ENCODE measurements around the gene CANX.
"Not testable (repeated sequence)": the region's sequence is repeated elsewhere in the genome, so short reads cannot be mapped to it uniquely, and the experiment has no call there.

The CANX gene

DNA sequence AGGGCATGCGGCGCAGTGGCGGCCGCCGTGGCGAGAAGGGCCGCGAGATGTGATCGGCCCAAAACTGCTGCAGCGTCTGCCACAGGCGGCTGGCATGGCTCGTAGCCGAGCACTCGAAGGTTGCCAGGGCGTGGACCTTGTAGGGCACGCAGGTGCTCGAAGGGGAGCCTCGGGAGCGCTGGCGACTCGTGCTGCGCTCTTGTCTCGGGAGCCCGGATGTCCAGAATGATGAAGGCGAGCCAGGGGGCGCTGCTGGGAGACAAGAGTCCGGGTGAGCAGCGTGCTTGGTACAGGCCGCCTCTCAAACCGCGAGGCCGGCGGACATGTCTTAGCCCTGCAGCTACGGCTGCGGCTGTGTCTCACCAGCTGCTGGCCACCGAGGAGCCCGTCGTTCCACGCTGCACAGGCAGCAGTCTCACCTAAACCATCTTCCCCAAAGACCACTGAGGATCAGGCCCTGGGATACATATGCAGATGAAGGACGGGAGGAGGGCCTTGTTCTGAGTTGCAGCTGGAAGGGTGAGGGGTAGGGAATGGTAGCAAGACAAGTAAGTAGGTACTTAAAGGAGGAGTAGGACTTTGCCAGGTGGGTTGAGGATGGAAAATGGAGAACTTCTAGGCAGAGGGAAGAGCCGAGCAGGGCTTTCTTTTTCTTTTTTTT lies 19.6 kb upstream of the CANX start:
- peak; percentile 69 for DNase-seq (ENCODE audit: low spot score)
- TF ChIP-seq, protein P1, sequence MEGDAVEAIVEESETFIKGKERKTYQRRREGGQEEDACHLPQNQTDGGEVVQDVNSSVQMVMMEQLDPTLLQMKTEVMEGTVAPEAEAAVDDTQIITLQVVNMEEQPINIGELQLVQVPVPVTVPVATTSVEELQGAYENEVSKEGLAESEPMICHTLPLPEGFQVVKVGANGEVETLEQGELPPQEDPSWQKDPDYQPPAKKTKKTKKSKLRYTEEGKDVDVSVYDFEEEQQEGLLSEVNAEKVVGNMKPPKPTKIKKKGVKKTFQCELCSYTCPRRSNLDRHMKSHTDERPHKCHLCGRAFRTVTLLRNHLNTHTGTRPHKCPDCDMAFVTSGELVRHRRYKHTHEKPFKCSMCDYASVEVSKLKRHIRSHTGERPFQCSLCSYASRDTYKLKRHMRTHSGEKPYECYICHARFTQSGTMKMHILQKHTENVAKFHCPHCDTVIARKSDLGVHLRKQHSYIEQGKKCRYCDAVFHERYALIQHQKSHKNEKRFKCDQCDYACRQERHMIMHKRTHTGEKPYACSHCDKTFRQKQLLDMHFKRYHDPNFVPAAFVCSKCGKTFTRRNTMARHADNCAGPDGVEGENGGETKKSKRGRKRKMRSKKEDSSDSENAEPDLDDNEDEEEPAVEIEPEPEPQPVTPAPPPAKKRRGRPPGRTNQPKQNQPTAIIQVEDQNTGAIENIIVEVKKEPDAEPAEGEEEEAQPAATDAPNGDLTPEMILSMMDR (IDR thresholded peaks at IDR 0.05; ENCODE audit: extremely low read depth, insufficient read depth, missing control alignments) = peak; percentile 47
- in situ Hi-C loops (cut with MboI; ENCODE audit: low pct_unique_long_range_greater_than_20kb, low sequenced_read_pairs, unreplicated experiment) = no loop called here

DNA sequence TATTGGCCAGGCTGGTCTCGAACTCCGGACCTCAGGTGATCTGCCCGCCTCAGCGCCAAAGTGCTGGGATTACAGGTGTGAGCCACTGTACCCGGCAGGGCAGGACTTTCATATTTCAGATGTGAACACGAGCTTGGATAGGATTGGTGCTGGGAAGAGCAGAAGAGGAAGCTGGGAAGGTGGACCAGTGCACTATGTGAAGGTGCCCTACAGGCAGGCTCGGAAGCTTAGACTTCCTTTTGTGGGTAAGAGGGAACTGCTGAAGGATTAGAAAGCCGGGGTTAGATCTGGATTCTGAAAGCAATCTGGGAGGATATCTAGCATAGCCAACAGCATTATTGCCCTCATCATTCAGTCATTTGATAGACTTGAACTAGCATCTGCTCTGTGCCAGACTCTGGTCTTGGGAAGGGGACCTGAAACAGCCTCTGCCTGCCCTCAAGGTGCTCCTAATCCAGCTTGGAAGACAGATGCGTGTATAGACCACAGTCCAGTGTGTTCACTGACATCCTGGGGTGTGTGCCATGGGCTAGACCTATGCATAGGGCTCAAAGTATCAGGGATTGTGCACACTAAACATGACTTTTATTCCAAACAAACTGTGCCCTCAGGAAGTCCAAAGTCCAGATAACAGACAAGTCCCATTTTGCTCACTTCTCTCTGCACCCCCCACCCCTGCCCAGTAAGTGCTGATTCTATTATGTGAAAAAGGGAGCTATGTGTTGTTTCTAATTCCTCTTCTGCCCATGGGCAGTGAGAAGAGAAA lies 18.6 kb upstream of the CANX start:
- in situ Hi-C loops (cut with MboI; ENCODE audit: low pct_unique_long_range_greater_than_20kb, low sequenced_read_pairs, unreplicated experiment) = no loop called here
- TF ChIP-seq, protein P1 (IDR thresholded peaks at IDR 0.05; ENCODE audit: extremely low read depth, insufficient read depth, missing control alignments) = no peak
- no peak for DNase-seq (ENCODE audit: low spot score)

DNA sequence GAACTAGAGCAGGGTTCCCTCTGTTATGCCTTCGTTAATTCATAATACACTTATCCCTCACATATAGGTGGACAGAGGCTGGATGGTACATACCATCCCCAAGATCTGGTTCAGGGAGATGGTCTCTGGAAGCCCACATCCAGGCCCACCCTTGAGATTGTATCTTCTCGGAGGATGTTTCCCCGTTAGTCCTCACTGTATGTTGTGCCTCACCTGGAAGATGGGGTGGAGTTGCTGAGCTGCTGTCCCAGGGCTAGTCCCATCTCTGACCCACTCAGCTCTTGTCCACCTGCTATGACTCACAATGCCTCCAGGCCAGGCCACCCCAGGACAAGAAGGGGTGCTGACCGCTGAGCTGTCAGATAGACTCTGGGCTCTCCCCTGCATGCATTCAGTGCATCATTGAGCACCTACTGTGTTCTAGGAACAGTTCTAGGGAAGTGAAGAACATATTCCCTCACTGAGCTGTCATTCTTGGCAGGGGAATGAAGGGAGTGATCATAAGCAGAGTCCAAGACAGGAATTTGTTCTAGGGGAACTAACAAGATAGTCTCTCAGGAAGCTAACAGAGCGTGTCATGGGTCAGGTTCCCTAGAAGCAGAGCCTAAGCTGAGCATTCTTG lies 17.9 kb upstream of the CANX start, which contains the start of gene CBY3:
TSS of gene CBY3 (minus strand) at position 255 of the 622 bp plus-strand sequence. CDS start at position 139, 116 bp downstream.
- TF ChIP-seq, protein P1 (IDR thresholded peaks at IDR 0.05; ENCODE audit: extremely low read depth, insufficient read depth, missing control alignments) = no peak
- DNase-seq (ENCODE audit: low spot score) = no peak
- in situ Hi-C loops (cut with MboI; ENCODE audit: low pct_unique_long_range_greater_than_20kb, low sequenced_read_pairs, unreplicated experiment) = no loop called here

DNA sequence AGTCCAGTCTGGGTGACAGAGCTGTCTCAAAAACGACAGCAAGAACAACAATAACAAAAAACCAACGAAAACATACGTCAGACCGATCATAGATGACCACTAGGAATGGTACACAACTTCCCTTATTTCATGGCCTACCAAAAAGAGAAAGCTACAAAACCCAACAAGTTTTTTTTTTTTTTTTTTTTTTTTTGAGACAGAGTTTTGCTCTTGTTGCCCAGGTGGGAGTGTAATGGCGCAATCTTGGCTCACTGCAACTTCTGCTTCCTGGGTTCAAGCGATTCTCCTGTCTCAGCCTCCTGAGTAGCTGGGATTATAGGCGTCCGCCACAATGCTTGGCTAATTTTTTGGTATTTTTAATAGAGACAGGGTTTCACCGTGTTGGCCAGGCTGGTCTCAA lies 9.6 kb upstream of the CANX start:
- in situ Hi-C loops (cut with MboI; ENCODE audit: low pct_unique_long_range_greater_than_20kb, low sequenced_read_pairs, unreplicated experiment) = not testable (repeated sequence)

DNA sequence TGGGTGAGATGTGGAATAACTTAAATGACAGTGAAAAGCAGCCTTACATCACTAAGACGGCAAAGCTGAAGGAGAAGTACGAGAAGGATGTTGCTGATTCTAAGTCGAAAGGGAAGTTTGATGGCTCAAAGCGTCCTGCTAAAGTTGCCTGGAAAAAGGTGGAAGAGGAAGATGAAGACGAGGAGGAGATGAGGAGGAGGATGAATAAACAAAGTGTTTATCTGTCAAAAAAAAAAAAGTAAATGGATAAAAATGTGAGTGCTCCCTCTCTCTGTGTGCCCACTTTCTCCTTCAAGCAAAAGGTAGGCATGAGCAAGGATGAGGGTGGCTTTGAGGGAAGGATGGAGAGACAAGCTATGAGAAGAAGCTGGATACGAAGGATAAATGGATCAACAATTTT lies 4.2 kb upstream of the CANX start:
- DNase-seq (ENCODE audit: low spot score) = no peak
- in situ Hi-C loops (cut with MboI; ENCODE audit: low pct_unique_long_range_greater_than_20kb, low sequenced_read_pairs, unreplicated experiment) = no loop called here
- TF ChIP-seq, protein P1 (IDR thresholded peaks at IDR 0.05; ENCODE audit: extremely low read depth, insufficient read depth, missing control alignments) = no peak

More for the DNA sequence above, 9.6 kb upstream of the CANX start:
- DNase-seq (ENCODE audit: low spot score) = not testable (repeated sequence)

DNA sequence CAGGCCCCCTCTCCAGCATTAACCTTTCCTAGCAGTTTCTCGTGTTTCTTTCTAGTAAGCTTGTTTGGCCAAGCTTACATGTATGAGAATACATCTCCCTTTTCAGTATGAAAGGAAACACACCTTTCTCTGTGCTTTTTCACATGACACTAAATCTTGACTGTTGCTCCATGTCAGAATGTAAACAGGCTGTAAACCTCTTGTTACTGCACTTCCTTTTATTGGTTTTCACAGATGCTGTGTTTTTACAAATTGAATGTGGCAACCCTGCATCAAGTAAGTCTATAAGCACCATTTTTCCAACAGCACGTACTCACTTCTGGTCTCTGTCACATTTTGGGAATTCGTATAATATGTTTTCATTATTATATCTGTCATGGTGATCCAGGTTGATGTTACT lies 2.2 kb upstream of the CANX start:
- DNase-seq (ENCODE audit: low spot score) = no peak
- TF ChIP-seq, protein P1 (IDR thresholded peaks at IDR 0.05; ENCODE audit: extremely low read depth, insufficient read depth, missing control alignments) = no peak
- in situ Hi-C loops (cut with MboI; ENCODE audit: low pct_unique_long_range_greater_than_20kb, low sequenced_read_pairs, unreplicated experiment) = no loop called here

DNA sequence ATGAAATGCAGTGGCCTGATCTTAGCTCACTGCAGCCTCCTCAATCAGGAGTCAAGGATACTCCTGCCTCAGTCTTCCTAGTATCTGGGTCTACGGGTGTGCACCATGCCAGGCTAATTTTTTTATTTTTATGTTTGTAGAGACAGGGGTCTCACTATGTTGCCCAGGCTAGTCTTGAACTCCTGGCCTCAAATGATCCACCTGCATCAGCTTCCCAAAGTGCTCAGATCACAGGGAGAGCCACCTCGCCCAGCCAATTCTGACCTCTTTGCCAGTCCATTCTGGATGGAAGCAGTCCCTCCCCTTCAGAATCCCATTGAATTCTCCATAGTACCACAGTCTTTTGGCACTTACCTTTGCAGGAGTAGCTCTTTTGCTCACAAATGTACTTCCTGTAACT lies 1.7 kb upstream of the CANX start:
- TF ChIP-seq, protein P1 (IDR thresholded peaks at IDR 0.05; ENCODE audit: extremely low read depth, insufficient read depth, missing control alignments) = no peak
- in situ Hi-C loops (cut with MboI; ENCODE audit: low pct_unique_long_range_greater_than_20kb, low sequenced_read_pairs, unreplicated experiment) = no loop called here
- DNase-seq (ENCODE audit: low spot score) = no peak

DNA sequence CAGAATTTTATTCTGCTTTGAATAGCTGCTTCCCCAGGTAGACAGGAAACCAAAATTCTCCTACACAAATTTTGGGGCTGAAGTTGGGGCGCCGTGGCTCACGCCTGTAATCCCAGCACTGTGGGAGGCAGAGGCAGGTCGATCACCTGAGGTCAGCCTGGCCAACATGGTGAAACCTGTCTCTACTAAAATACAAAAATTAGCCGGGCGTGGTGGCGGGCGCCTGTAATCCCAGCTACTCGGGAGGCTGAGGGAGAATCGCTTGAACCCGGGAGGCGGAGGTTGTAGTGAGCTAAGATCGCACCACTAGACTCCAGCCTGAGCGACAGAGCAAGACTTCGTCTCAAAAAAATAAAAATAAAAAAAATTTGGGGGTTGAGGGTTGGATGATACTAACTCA lies 1.2 kb upstream of the CANX start:
- DNase-seq (ENCODE audit: low spot score); in situ Hi-C loops (cut with MboI; ENCODE audit: low pct_unique_long_range_greater_than_20kb, low sequenced_read_pairs, unreplicated experiment): not testable (repeated sequence)

Measured in GM13977 (cell line).